GM13976 (cell line): ENCODE data around the gene PMM2.
A peak's percentile ranks its signal among the peaks of the same experiment; 100 is the strongest.
"Not testable (repeated sequence)": the region's sequence is repeated elsewhere in the genome, so short reads cannot be mapped to it uniquely, and the experiment has no call there.

Experiments used
- DNase-seq: peaks from one replicate; pipeline ENCODE4 v3.0.0; 2012; ENCODE audit warnings: low spot score
- CTCF ChIP-seq: IDR thresholded peaks from 2 replicates; pipeline ENCODE4 v1.5.1; 2012; ENCODE audit warnings: borderline replicate concordance, mild to moderate bottlenecking; ENCODE audit not compliant: insufficient read depth; ENCODE audit errors: extremely low read depth, missing control alignments, control extremely low read depth
- in situ Hi-C: fragments of 300-500 bp; cut with MboI; formaldehyde crosslinking; loops from one replicate; pipeline ENCODE4 v1.12.0; 2022; ENCODE audit warnings: low sequenced_read_pairs, mixed read lengths, inconsistent platforms; ENCODE audit not compliant: unreplicated experiment

PMM2 gene

DNA sequence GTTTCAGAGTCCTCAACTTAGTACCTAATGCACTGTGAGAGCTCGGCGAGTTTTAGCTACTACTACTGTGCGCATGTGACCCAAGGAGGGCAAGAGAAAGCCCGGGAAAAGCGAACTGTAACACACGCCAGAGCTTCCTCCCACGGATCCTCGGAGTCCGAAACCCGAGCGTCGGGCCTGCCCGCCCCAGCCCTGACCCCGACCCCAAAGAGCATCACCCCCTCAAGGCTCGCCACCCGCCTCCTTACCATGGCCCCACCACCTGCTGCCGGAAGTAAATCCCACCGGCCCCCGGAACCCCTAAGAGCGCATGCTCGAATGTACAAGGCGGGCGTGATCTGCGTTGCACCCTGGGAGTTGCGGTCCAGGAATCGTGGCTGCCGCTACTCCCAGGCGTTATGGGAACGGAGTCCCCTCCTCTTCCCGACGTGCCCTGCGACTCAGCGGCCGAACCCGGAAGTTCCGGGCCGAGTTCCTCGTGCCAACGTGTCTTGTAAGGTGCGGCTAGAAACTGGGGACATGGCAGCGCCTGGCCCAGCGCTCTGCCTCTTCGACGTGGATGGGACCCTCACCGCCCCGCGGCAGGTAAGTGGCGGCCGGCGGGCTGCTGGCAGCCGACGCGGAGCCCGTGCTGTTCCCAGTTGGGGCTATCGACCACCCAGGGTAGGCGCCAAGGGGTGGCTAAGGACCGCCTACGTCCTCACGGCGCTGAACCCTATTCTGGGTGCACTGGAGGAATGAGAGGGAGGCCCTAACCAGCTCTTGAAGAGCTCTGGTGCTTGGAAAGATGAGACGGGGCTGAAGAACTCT, at the start of gene PMM2, which contains the start of gene TMEM186:
Gene PMM2, plus strand, starts transcription at position 476 of the 810 bp plus-strand sequence. Its CDS starts 44 bp downstream, at position 520.
Gene TMEM186, minus strand, starts transcription at position 276 of the 810 bp plus-strand sequence. Its CDS starts 25 bp downstream, at position 251.
- TF ChIP-seq CTCF: no peak
- peak; percentile 99 for DNase-seq
- in situ Hi-C loops: loop anchor here (10.0 kb wide), 1 partner anchor 223 kb away; no protein-coding TSS in a partner anchor

DNA sequence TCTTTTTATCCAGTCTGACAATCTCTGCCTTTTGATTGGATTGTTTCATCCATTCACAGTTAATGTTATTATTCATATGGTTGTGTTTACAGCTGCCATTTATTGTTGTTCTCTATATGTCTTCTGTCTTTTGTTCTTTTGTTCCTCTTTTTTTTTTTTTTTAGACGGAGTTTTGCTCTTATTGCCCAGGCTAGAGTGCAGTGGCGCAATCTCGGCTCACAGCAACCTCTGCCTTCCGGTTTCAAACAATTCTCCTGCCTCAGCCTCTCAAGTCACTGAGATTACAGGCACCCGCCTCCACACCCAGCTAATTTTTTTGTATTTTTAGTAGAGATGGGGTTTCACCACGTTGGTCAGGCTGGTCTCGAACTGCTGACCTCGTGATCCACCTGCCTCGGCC, 48.7 kb upstream of the PMM2 start:
- DNase-seq, in situ Hi-C loops: not testable (repeated sequence)

DNA sequence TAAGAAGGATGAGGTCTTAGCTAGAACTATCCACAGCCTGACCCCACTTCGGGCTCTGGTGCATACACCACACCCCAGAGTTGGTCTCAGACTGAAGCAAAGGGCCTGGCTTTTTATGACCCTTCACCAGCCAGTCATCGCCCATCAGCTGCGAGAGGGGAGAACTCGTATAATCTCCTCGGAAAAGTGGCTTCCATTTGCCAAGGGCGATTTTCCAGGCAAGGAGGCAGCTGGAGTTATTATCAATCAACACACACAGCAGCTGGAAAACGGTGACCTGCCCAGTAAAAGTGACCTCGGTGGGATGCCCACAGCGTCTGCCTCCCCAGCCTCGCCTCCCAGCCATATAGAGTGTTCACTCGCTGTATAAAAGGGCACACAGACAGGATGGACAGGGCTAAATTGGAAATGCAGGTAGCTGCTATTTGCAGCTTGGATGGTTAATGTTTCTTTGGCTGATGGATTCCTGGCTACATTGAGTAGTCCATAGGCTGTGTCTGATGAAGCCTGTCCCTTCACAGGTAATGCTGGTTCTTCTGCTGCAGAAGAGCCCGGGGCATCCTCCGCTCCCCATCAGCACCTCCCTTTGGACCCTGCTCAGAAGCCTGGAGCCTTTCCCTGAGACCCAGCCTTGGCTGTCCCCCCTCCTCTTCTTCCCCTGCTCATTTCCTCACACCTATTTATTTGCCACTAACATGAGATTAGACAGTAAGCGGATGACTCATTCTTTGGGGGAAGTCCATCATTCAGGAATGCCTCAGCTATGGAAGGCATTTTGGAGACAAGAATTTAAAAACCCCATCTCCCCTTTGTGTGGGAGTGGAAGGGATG, 45.9 kb upstream of the PMM2 start:
- in situ Hi-C loops: no loop called here
- DNase-seq: no peak
- no peak for TF ChIP-seq CTCF

DNA sequence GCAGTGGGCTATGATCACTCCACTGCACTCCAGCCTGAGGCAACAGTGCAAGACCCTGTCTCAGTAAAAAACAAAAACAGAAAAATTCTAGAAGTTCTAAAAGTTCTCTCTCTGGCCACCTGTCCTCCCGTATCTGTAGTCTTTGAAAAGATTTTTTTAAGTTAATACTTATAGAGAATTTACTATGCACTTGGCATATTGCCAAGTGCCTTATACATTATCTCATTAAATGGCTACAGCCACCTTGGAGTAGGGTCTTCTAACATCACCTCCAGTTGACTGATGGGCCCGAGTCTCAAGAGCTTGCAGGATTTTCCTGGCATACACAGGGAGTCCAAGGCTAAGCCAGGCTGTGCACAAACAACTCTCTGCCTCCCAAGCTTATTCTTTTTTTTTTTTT, 44.9 kb upstream of the PMM2 start:
- DNase-seq: no peak
- in situ Hi-C loops: no loop called here
- TF ChIP-seq CTCF: no peak

DNA sequence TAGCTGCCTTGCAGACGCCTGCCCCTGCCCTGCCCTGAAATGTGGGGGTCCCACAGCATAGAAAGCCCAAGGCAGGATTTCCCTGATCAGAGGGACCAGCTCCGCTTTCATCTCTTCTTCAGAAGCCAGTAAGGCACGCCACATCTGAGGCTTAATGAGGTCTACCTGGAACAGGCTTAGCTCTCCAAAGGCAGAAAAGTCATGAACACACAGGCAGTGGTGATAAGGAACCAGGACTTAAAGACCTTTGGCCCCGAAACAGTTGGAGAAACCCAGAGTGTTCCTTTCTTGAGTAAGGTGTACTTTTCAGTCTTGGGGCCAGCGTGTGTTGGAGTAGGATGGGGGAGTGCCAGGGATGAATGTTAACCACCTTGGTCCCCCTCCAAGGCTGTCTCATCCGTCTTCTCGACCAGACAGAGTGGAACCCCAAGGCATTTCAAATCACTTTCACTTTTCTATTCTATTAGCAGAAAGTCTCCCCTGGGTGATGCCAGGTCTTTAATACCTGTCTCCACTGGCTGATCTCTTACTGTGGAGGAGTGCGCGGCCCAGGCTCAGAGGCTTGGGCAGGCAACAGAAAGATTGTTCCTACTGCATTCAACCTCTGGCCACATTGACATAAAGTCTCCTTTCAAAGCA, 44.1 kb upstream of the PMM2 start:
- no peak for DNase-seq
- in situ Hi-C loops: no loop called here
- TF ChIP-seq CTCF: no peak

GRCh38 chr16:8756755-8757154, 40.9 kb upstream of the PMM2 start:
- DNase-seq: no peak
- in situ Hi-C loops: no loop called here
- TF ChIP-seq CTCF: no peak
